GM12878 (cell line): ENCODE data around the gene CLSTN2. TPM values are rescaled to one million over a fixed set of nuclear protein-coding genes. Genes with fewer than 3 reads are reported as not detected.

ENCODE experiments used
- ATAC-seq: fragments of 200-7000 bp; cut with Tn5 transposase; 3 replicates; pipeline ENCODE4 v1.9.1; 2020; ENCODE audit warnings: mild to moderate bottlenecking, moderate library complexity
- BruUV-seq: library from RNA; stranded (reverse); fragments of 400-500 nt; replicated peaks from 2 replicates; lab custom pipeline; 2021; lab: Mats Ljungman, UMichigan
- CTCF ChIA-PET: fragments of 300-600 bp; sonication (Branson Sonifier 250); formaldehyde crosslinking; extraction: SDS; loops from one replicate; lab custom pipeline; 2021; ENCODE audit warnings: inconsistent platforms; lab: Yijun Ruan, JAX
- POLR2A ChIA-PET: fragments of 350-600 bp; formaldehyde crosslinking; extraction: SDS; loops from one replicate; lab custom pipeline; 2021; ENCODE audit warnings: inconsistent platforms; lab: Charles Lee
- RAD21 ChIA-PET: fragments of 300-600 bp; sonication (Branson Sonifier 250); formaldehyde crosslinking; loops from one replicate; lab custom pipeline; 2023; ENCODE audit warnings: antibody characterized with exemption; ENCODE audit not compliant: unreplicated experiment; lab: Charles Lee
- SMC1A ChIA-PET: fragments of 300-600 bp; sonication (Branson Sonifier 250); formaldehyde crosslinking; loops from one replicate; lab custom pipeline; 2023; ENCODE audit not compliant: unreplicated experiment, uncharacterized antibody; lab: Charles Lee
- DNase-seq: peaks from one replicate; pipeline ENCODE4 v3.0.0-alpha.2; 2011; ENCODE audit warnings: low read depth, low spot score
- FAIRE-seq: peaks from 3 replicates; lab custom pipeline; 2011; peaks lifted over from hg19 to GRCh38; lab: Jason Lieb, UNC
- H2AFZ ChIP-seq: 2 replicates; pipeline ENCODE4 v1.6.0; 2011; ENCODE audit warnings: low read depth, low read length, control low read depth; ENCODE audit not compliant: control insufficient read depth
- H3K27ac ChIP-seq: 2 replicates; pipeline ENCODE4 v1.5.1; 2011; ENCODE audit warnings: control low read depth; ENCODE audit not compliant: control insufficient read depth, insufficient read depth
- H3K27me3 ChIP-seq, 2 experiments: replicated peaks in 1 of 2; 2 replicates each; pipeline versions ENCODE4 v1.6.0 to v1.6.1; 2011; ENCODE audit warnings: low read length in 1 of 2; ENCODE audit not compliant: control insufficient read depth in 2 of 2, insufficient read depth in 2 of 2
- H3K36me3 ChIP-seq, 2 experiments: 2 replicates each; pipeline ENCODE4 v1.5.1; 2011; ENCODE audit warnings: low read length in 1 of 2; ENCODE audit not compliant: control insufficient read depth in 2 of 2, insufficient read depth in 2 of 2
- H3K4me1 ChIP-seq: 2 replicates; pipeline ENCODE4 v1.6.1; 2011; ENCODE audit warnings: mild to moderate bottlenecking, low read length, moderate library complexity, mixed read lengths; ENCODE audit not compliant: control insufficient read depth, insufficient read depth
- H3K4me2 ChIP-seq: 2 replicates; pipeline ENCODE4 v1.6.0; 2011; ENCODE audit warnings: control low read depth; ENCODE audit not compliant: control insufficient read depth, insufficient read depth
- H3K4me3 ChIP-seq: fragments of 200-600 bp; sonication (generic); 2 replicates; pipeline ENCODE4 v1.5.1; 2016
- H3K79me2 ChIP-seq: 2 replicates; pipeline ENCODE4 v1.6.0; 2011; ENCODE audit warnings: low read length; ENCODE audit not compliant: control insufficient read depth, insufficient read depth
- H3K9ac ChIP-seq: 2 replicates; pipeline ENCODE4 v1.8.0; 2011; ENCODE audit warnings: low read length, control low read depth, mixed read lengths; ENCODE audit not compliant: control insufficient read depth, insufficient read depth
- H3K9me3 ChIP-seq: replicated peaks from 3 replicates; pipeline ENCODE4 v1.5.1; 2011; ENCODE audit warnings: mild to moderate bottlenecking, low read length; ENCODE audit not compliant: control insufficient read depth, insufficient read depth
- H4K20me1 ChIP-seq: 2 replicates; pipeline ENCODE4 v1.6.0; 2011; ENCODE audit not compliant: control insufficient read depth, insufficient read depth
- IRF4 ChIP-seq: IDR thresholded peaks from 2 replicates; pipeline ENCODE4 v1.6.1; 2011; ENCODE audit warnings: low read depth, low read length
- POLR2AphosphoS5 ChIP-seq: IDR thresholded peaks from 2 replicates; pipeline ENCODE4 v1.6.1; 2011; ENCODE audit warnings: mild to moderate bottlenecking, low read length, inconsistent platforms
- SMC3 ChIP-seq: IDR thresholded peaks from 2 replicates; pipeline ENCODE4 v1.6.1; 2011; ENCODE audit warnings: low read length, improper control_type of control experiment, borderline replicate concordance
- WGBS: methylation state at CpG from one replicate; pipeline ENCODE4 v1.1.6; 2016; ENCODE audit warnings: low lambda C conversion rate; ENCODE audit not compliant: insufficient replicate concordance, insufficient coverage; ENCODE audit errors: missing lambda C conversion rate; 5-methylcytosine and 5-hydroxymethylcytosine counted together
- in situ Hi-C: fragments of 300-500 bp; cut with MboI; formaldehyde crosslinking; loops from 9 replicates; pipeline ENCODE4 v1.14.3; 2018; ENCODE audit warnings: mixed read lengths
- intact Hi-C: fragments of 100-400 bp; cut with micrococcal nuclease; formaldehyde crosslinking; loops from one replicate; pipeline ENCODE4 v1.14.2; 2022; ENCODE audit not compliant: unreplicated experiment
- polyA plus RNA-seq, 11 experiments: library from polyadenylated mRNA; depleted of rRNA in 4 of 11; unstranded in 6 of 11; stranded (reverse) in 5 of 11; fragments of >200 nt; fragmentation: Nextera tagmentation in 4 of 11; fragmentation: Illumina TruSeq in 1 of 11; extraction: Ambion mirVana in 4 of 11; extraction: Trizol in 1 of 11; gene quantifications; 1 replicate in 1 of 11; 2 replicates in 10 of 11; pipeline versions ENCODE4 v1.2.1 to v1.2.3, GENCODE V29; 2011 to 2016; ENCODE audit warnings: inconsistent platforms in 2 of 11, missing spikeins in 2 of 11, low read depth in 1 of 11
- total RNA-seq, 4 experiments: library from RNA; depleted of rRNA in 3 of 4; stranded (reverse); fragments of >200 nt in 3 of 4; fragmentation: Illumina TruSeq in 1 of 4; extraction: Trizol in 1 of 4; gene quantifications; 2 replicates each; pipeline versions ENCODE4 v1.2.1 to v1.2.3, GENCODE V29; 2013 to 2021
- TF ChIP-seq, protein P1 (sequence below): fragments of 450-650 bp; formaldehyde crosslinking; IDR thresholded peaks from 2 replicates; pipeline ENCODE4 v1.5.0; 2022; ENCODE audit warnings: mild to moderate bottlenecking, missing genetic modification characterization

CLSTN2 gene
- total and polyA plus RNA-seq, 10 of the 15 experiments (the other 5 are each of a cell fraction or from before 2014, with no cell fraction given), result under 0.01 to 0.10 (median under 0.01) TPM; not detected in 5

- CTCF ChIA-PET, result interaction anchor here (1.0 kb wide), 1 partner anchor 12 kb away, joined by 3 read pairs; no protein-coding TSS in a partner anchor
- POLR2A ChIA-PET, result no interaction called here
- H3K4me3 ChIP-seq, result no peak overlapping the region
- RAD21 ChIA-PET, result no interaction called here
- no peak for ATAC-seq
- BruUV-seq, result no TSS peak
- no peak for DNase-seq
- no peaks in the 10 kb centered on the region for H3K36me3 ChIP-seq
- intact Hi-C loops (no loop called here), in situ Hi-C loops (no loop called here)
- no peak overlapping the region for H3K27ac ChIP-seq
- FAIRE-seq, result no peak
- H3K4me1 ChIP-seq, result no peaks in the 10 kb centered on the region
- TF ChIP-seq SMC3, result no peak
- TF ChIP-seq IRF4, result no peak
- no peak for TF ChIP-seq POLR2AphosphoS5
- TF ChIP-seq, protein P1, sequence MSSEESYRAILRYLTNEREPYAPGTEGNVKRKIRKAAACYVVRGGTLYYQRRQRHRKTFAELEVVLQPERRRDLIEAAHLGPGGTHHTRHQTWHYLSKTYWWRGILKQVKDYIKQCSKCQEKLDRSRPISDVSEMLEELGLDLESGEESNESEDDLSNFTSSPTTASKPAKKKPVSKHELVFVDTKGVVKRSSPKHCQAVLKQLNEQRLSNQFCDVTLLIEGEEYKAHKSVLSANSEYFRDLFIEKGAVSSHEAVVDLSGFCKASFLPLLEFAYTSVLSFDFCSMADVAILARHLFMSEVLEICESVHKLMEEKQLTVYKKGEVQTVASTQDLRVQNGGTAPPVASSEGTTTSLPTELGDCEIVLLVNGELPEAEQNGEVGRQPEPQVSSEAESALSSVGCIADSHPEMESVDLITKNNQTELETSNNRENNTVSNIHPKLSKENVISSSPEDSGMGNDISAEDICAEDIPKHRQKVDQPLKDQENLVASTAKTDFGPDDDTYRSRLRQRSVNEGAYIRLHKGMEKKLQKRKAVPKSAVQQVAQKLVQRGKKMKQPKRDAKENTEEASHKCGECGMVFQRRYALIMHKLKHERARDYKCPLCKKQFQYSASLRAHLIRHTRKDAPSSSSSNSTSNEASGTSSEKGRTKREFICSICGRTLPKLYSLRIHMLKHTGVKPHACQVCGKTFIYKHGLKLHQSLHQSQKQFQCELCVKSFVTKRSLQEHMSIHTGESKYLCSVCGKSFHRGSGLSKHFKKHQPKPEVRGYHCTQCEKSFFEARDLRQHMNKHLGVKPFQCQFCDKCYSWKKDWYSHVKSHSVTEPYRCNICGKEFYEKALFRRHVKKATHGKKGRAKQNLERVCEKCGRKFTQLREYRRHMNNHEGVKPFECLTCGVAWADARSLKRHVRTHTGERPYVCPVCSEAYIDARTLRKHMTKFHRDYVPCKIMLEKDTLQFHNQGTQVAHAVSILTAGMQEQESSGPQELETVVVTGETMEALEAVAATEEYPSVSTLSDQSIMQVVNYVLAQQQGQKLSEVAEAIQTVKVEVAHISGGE (CRISPR knock-in tag), result no peak
- H3K27me3 ChIP-seq, result peaks cover 0 to 6% of the 10 kb centered on the region in 2 experiments; a peak in 1 of 4 replicates
- no peaks in the 10 kb centered on the region for H4K20me1 ChIP-seq
- SMC1A ChIA-PET, result no interaction called here
- H3K4me2 ChIP-seq, result no peak overlapping the region
- H3K79me2 ChIP-seq, result no peaks in the 10 kb centered on the region
- H3K9ac ChIP-seq, result no peak overlapping the region
- no peak overlapping the region for H2AFZ ChIP-seq
- no peaks in the 10 kb centered on the region for H3K9me3 ChIP-seq
- WGBS, result 0% methylated on average over 1 of the region's 1 CpG
Observed at GRCh38 chr3:140288595-140288994, 353.6 kb downstream of the CLSTN2 start.
